HFF-Myc (cell line): ENCODE results near the gene A4GALT.

Source experiments
- DNase-seq: peaks from one replicate; pipeline ENCODE4 v3.0.0-alpha.2; 2011; ENCODE audit warnings: low read depth; ENCODE audit errors: extremely low read depth
- H3K4me3 ChIP-seq: replicated peaks from 2 replicates; pipeline ENCODE4 v1.5.1; 2011; ENCODE audit warnings: low read depth, mild to moderate bottlenecking, control low read depth, low read length
- CTCF ChIP-seq: IDR thresholded peaks from 2 replicates; pipeline ENCODE4 v1.5.1; 2012; ENCODE audit warnings: mild to moderate bottlenecking, low read depth, low read length, control low read depth; ENCODE audit errors: missing control alignments

A4GALT gene

GRCh38 chr22:42719656-42720262 is 911 bp downstream of the A4GALT start:
- peak overlapping the region; percentile 40 for H3K4me3 ChIP-seq
- no peak for DNase-seq
- no peak for TF ChIP-seq CTCF

DNA sequence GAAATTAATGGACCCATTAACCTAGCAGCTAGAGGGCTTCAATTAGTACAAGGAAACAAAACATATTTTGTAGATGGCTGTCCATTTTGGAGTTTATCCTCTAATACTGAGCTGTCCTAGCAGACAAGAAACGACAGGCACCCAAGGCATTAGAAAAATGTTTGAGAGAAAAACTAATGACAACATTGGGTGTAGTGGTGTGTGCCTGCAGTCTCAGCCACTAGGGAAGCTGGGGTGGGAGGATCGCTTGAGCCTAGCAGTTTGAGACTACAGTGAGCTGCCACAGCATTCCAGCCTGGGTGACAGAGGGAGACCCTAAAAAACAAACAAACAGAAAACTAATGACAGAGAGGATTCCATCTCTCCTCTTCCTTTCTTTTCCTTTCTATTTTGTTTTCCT is 1.5 kb downstream of the A4GALT start:
- TF ChIP-seq CTCF = no peak
- no peak overlapping the region for H3K4me3 ChIP-seq
- DNase-seq = no peak

DNA sequence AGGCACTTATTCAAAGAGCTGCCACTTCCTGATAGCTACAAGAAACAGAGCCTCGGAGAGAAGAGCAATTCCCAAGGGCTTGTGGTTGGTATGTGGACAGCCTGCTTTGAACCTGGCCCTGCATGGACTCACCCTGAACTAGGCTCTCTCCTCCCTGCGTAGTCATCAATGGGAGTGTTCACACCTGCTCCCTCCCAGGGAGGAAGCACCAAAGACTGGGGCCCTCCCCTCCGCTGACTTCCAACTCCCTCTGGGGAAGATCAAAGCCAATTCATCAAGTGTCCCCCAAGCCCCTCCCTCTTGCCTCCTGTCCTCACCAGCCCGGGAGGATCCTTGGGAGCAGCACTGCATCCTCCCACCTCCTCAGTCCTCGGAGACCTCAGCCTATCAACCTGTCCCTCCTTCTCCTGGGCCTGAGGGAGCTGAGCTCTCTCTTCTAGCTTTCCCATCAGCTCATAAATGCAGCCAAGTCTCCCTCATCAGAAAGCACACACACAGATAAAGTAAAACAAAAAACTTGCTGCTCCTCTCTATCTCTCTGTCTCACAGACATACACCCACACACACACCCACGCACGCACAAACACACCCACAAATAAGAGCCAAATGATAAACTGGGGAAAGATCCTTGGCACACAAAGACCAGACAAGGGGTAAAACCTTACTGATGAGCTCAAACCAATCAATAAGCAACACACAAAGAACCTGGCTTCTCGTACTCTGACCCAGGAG is 3.3 kb downstream of the A4GALT start:
- no peak overlapping the region for H3K4me3 ChIP-seq
- TF ChIP-seq CTCF = no peak
- no peak for DNase-seq

DNA sequence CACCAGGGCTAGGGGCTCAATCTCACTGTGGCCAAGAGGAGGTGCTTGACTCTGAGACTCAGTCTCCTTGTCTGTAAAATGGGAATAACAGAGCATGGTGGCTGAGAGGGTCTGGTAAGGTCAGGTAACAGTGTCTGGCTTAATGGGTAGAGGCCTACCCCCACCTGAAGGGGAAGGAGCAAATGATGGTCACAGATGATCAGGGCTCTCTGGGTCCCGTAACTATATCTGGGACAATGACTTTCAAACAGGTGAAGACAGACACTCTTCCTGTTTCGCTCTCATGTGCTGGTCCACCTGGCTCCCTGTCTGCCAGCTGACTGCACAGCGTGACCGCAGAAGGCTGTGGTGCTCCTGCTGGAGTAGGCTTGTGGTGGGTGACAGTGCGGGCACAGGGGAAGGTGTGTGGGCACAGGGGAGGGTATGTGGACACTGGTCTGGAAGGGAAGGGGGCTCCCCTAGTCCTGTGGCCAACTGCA is 4.0 kb downstream of the A4GALT start:
- H3K4me3 ChIP-seq = no peak overlapping the region
- DNase-seq = no peak
- TF ChIP-seq CTCF = no peak

DNA sequence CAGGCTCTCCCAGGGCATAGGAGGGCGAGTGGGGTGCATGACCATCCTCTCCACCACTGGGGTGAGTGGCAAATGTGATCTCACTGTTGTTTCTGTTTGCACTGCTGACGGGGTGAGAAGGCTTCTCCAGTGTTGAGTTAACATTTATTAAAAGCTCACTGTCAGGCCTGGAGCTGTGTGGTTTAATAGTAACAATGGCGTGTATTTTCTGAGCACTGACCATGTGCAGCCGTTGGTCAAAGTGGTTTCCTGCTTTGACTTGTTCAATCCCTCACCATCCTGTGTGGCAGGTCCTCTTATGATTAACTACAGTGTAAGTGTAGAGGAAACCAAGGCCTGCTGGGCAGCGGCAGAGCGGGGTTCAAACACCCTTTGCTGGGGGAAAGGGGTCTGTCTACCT is 4.4 kb downstream of the A4GALT start:
- H3K4me3 ChIP-seq = no peak overlapping the region
- no peak for DNase-seq
- TF ChIP-seq CTCF = no peak

DNA sequence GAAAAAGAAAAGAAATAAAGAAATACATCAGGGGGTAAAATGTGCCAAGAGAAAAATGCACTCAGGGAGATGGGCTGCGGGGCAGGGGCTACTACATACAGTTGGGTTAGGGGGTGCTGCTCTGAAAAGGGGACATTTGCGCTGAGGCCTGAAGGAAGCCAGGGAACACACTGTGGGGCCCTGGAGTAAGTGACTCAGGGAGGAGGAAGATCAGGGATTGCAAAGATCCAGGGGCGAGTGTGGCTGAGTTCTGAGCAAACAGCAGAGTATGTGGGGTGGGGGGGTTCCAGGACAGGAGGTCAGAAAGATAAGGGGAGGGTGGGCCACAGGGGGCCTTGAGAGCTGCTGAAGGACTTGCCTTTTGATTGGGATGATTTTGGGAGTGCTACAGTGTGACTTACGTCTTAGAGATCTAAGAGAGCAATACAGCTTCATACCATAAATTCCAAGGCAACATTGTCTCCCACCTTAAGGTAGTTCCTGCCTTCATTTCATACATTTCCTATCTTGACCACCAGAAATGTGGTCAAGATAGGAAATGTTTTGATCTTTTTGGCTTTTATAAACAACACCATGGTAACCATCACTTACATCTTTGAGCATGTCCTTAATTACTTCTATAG is 5.8 kb downstream of the A4GALT start:
- DNase-seq = no peak
- no peak overlapping the region for H3K4me3 ChIP-seq
- TF ChIP-seq CTCF = no peak
